Keratinocyte (primary cell): ENCODE results near the gene AP5B1. TPM values are rescaled to one million over a fixed set of nuclear protein-coding genes. Genes with fewer than 3 reads are reported as not detected.

Experiments
- DNase-seq: peaks from one replicate; pipeline ENCODE4 v3.0.0-alpha.2; 2011; ENCODE audit warnings: low read depth, missing footprints, low spot score
- FAIRE-seq: peaks from 2 replicates; lab custom pipeline; 2011; peaks lifted over from hg19 to GRCh38; lab: Jason Lieb, UNC
- H2AFZ ChIP-seq: 2 replicates; pipeline ENCODE4 v1.6.0; 2012; ENCODE audit warnings: low read length, control low read depth, inconsistent platforms; ENCODE audit not compliant: control insufficient read depth
- H3K27ac ChIP-seq: 2 replicates; pipeline ENCODE4 v1.5.1; 2011; ENCODE audit warnings: low read length; ENCODE audit not compliant: control insufficient read depth, insufficient read depth
- H3K27me3 ChIP-seq: 3 replicates; pipeline ENCODE4 v1.6.0; 2011; ENCODE audit warnings: low read length; ENCODE audit not compliant: control insufficient read depth, insufficient read depth; ENCODE audit errors: extremely low read depth
- H3K36me3 ChIP-seq, 2 experiments: 2 replicates in 1 of 2; 3 replicates in 1 of 2; pipeline ENCODE4 v1.5.1; 2011; ENCODE audit warnings: low read length in 2 of 2, mild to moderate bottlenecking in 1 of 2; ENCODE audit not compliant: control insufficient read depth in 2 of 2, insufficient read depth in 2 of 2; ENCODE audit errors: extremely low read depth in 1 of 2
- H3K4me1 ChIP-seq: 3 replicates; pipeline ENCODE4 v1.5.1; 2011; ENCODE audit warnings: low read length; ENCODE audit not compliant: control insufficient read depth, insufficient read depth; ENCODE audit errors: extremely low read depth
- H3K4me2 ChIP-seq: 3 replicates; pipeline ENCODE4 v1.6.0; 2011; ENCODE audit warnings: low read depth, low read length; ENCODE audit not compliant: control insufficient read depth, insufficient read depth; ENCODE audit errors: extremely low read depth
- H3K4me3 ChIP-seq, 3 experiments: fragments of 200-600 bp in 1 of 3; sonication (generic) in 1 of 3; 2 replicates in 2 of 3; 3 replicates in 1 of 3; pipeline ENCODE4 v1.5.1; 2011 to 2016; ENCODE audit warnings: low read length in 3 of 3, mild to moderate bottlenecking in 3 of 3, control low read depth in 2 of 3, inconsistent platforms in 1 of 3, low read depth in 1 of 3, mixed read lengths in 1 of 3, mixed run types in 1 of 3, moderate library complexity in 1 of 3; ENCODE audit not compliant: control insufficient read depth in 2 of 3, insufficient read depth in 2 of 3; ENCODE audit errors: extremely low read depth in 1 of 3
- H3K79me2 ChIP-seq: 2 replicates; pipeline ENCODE4 v1.6.0; 2012; ENCODE audit warnings: low read length; ENCODE audit not compliant: control insufficient read depth, insufficient read depth
- H3K9ac ChIP-seq: 3 replicates; pipeline ENCODE4 v1.6.0; 2011; ENCODE audit warnings: low read length; ENCODE audit not compliant: control insufficient read depth, insufficient read depth; ENCODE audit errors: extremely low read depth
- H3K9me1 ChIP-seq: 3 replicates; pipeline ENCODE4 v1.6.0; 2011; ENCODE audit warnings: low read length; ENCODE audit not compliant: control insufficient read depth, insufficient read depth; ENCODE audit errors: extremely low read depth
- H3K9me3 ChIP-seq: 2 replicates; pipeline ENCODE4 v1.5.1; 2012; ENCODE audit warnings: low read depth, low read length; ENCODE audit not compliant: control insufficient read depth
- H4K20me1 ChIP-seq: 3 replicates; pipeline ENCODE4 v1.6.0; 2011; ENCODE audit warnings: low read length; ENCODE audit not compliant: control insufficient read depth, insufficient read depth; ENCODE audit errors: extremely low read depth
- CTCF ChIP-seq, 3 experiments: IDR thresholded peaks in 1 of 3; conservative IDR thresholded peaks in 1 of 3; optimal IDR thresholded peaks in 1 of 3; 2 replicates in 2 of 3; 3 replicates in 1 of 3; pipeline versions ENCODE3 to v1.5.1; 2011; ENCODE audit warnings: low read length in 3 of 3, mild to moderate bottlenecking in 3 of 3, moderate library complexity in 2 of 3, control low read depth in 1 of 3, inconsistent platforms in 1 of 3; ENCODE audit not compliant: insufficient read depth in 2 of 3; ENCODE audit errors: extremely low read depth in 1 of 3
- EZH2 ChIP-seq: IDR thresholded peaks from one replicate; pipeline ENCODE4 v1.6.1; 2012; ENCODE audit warnings: inconsistent platforms, mild to moderate bottlenecking, low read length, moderate library complexity
- dilution Hi-C: fragments of 300-500 bp; cut with MboI; formaldehyde crosslinking; loops from one replicate; pipeline ENCODE4 v1.7.0; 2020; ENCODE audit warnings: low sequenced_read_pairs; ENCODE audit not compliant: extremely low pct_ligation_motif_present
- polyA plus RNA-seq, 5 experiments: library from polyadenylated mRNA; depleted of rRNA in 3 of 5; stranded (reverse) in 3 of 5; stranded (forward) in 1 of 5; unstranded in 1 of 5; fragments of >200 nt; gene quantifications; 1 replicate in 1 of 5; 2 replicates in 3 of 5; 3 replicates in 1 of 5; pipeline versions ENCODE4 v1.2.1 to v1.2.3, GENCODE V29; 2011 to 2012; ENCODE audit warnings: missing spikeins in 2 of 5, low read depth in 1 of 5, low replicate concordance in 1 of 5

AP5B1 gene
- polyA plus RNA-seq, 1 donor (not counting 4 experiments of a cell fraction or from before 2014, with no cell fraction given) = 3.1 TPM

- Histone ChIP-seq H3K79me2 (no peaks in the 10 kb centered on the region), H3K4me3 (no peak overlapping the region), H2AFZ (no peak overlapping the region), H3K9ac (no peak overlapping the region), H3K27ac (no peak overlapping the region), H3K4me1 (peaks cover 12% of the 10 kb centered on the region), H3K9me3 (no peaks in the 10 kb centered on the region), H3K4me2 (no peak overlapping the region), H3K27me3 (peaks cover 20% of the 10 kb centered on the region), H4K20me1 (no peaks in the 10 kb centered on the region), H3K9me1 (no peaks in the 10 kb centered on the region), H3K36me3 (no peaks in the 10 kb centered on the region)
- FAIRE-seq (no peak), DNase-seq (no peak)
- dilution Hi-C loops = no loop called here
- TF ChIP-seq CTCF (optimal IDR thresholded peaks at IDR 0.05 in 1 of 3, IDR thresholded peaks at IDR 0.05 in 1 of 3, conservative IDR thresholded peaks at IDR 0.05 in 1 of 3; ENCODE audit: extremely low read depth in 1 of 3, insufficient read depth in 2 of 3, low read length in 3 of 3) = no peak
- no peak for TF ChIP-seq EZH2
These were observed 31.1 kb upstream of the AP5B1 start for GRCh38 chr11:65811764-65812475.

- Histone ChIP-seq H3K9me1 (no peaks in the 10 kb centered on the region), H3K4me3 (no peak overlapping the region), H2AFZ (no peak overlapping the region), H3K79me2 (no peaks in the 10 kb centered on the region), H3K27ac (no peak overlapping the region), H3K36me3 (no peaks in the 10 kb centered on the region), H3K9ac (no peak overlapping the region), H3K27me3 (peaks cover 20% of the 10 kb centered on the region), H3K9me3 (no peaks in the 10 kb centered on the region), H4K20me1 (no peaks in the 10 kb centered on the region), H3K4me2 (no peak overlapping the region), H3K4me1 (peaks cover 12% of the 10 kb centered on the region)
- FAIRE-seq = no peak
- no peak for TF ChIP-seq CTCF (optimal IDR thresholded peaks at IDR 0.05 in 1 of 3, IDR thresholded peaks at IDR 0.05 in 1 of 3, conservative IDR thresholded peaks at IDR 0.05 in 1 of 3; ENCODE audit: extremely low read depth in 1 of 3, insufficient read depth in 2 of 3, low read length in 3 of 3)
- TF ChIP-seq EZH2 = no peak
- dilution Hi-C loops = no loop called here
- no peak for DNase-seq
These were observed 29.5 kb upstream of the AP5B1 start for GRCh38 chr11:65810046-65810868.
